ENCODE measurements around the gene B3GALT5. TPM values are rescaled to one million over a fixed set of nuclear protein-coding genes. Genes with fewer than 3 reads are reported as not detected.

B3GALT5 gene
- total and polyA plus RNA-seq, 10 donors: 0.02 to 0.34 (median 0.13) TPM; not detected in 1

DNA sequence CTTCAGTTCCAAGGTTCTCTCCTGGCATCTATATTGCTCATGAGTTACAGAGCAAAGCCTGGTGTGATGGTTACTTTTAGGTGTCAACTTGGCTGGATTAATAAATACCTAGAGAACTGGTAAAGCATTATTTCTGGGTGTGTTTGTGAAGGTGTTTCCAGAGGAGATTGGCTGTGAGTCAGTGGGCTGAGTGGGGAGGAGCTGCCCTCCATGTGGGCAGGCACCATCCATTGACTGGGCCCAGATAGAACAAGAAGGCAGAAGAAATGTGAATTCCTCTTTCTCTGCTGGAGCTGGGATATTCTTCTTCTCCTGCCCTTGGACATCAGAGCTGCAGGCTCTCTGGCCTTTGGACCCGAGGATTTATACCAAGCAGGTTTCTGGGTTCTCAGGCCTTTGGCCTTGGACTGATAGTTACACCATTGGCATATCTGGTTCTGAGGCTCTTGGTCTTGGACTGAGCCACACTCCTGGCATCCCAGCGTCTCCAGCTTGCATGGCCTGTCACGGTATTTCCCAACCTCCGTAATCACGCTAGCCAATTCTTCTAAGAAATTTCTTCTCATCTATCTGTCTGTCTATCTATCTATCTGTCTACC lies 44.5 kb downstream of the B3GALT5 start:
- H3K36me3 ChIP-seq: no peaks in the 10 kb centered on the region
- intact Hi-C loops (cut with DNase I; ENCODE audit: low total_unique reads): no loop called here
- DNase-seq: no peak
- peaks cover 0 to 7% (median 0%) of the 10 kb centered on the region in 6 donors for H3K4me1 ChIP-seq
- H3K4me3 ChIP-seq: no peak overlapping the region
- TF ChIP-seq POLR2AphosphoS5 (IDR thresholded peaks at IDR 0.05): no peak
- TF ChIP-seq, protein P1, sequence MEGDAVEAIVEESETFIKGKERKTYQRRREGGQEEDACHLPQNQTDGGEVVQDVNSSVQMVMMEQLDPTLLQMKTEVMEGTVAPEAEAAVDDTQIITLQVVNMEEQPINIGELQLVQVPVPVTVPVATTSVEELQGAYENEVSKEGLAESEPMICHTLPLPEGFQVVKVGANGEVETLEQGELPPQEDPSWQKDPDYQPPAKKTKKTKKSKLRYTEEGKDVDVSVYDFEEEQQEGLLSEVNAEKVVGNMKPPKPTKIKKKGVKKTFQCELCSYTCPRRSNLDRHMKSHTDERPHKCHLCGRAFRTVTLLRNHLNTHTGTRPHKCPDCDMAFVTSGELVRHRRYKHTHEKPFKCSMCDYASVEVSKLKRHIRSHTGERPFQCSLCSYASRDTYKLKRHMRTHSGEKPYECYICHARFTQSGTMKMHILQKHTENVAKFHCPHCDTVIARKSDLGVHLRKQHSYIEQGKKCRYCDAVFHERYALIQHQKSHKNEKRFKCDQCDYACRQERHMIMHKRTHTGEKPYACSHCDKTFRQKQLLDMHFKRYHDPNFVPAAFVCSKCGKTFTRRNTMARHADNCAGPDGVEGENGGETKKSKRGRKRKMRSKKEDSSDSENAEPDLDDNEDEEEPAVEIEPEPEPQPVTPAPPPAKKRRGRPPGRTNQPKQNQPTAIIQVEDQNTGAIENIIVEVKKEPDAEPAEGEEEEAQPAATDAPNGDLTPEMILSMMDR (IDR thresholded peaks at IDR 0.05 in 8 of 11, conservative IDR thresholded peaks at IDR 0.05 in 3 of 11): no peak
- no peak for TF ChIP-seq POLR2A (IDR thresholded peaks at IDR 0.05)
- H3K27ac ChIP-seq: no peak overlapping the region
- peaks cover 0 to 10% (median 0%) of the 10 kb centered on the region in 7 donors for H3K27me3 ChIP-seq (replicated peaks in 1 of 7)
- 90 to 97% (median 92%) methylated on average over 5 of the region's 5 CpGs for WGBS, 5 donors
- peaks cover 0 to 28% (median 20%) of the 10 kb centered on the region in 8 donors for H3K9me3 ChIP-seq

DNA sequence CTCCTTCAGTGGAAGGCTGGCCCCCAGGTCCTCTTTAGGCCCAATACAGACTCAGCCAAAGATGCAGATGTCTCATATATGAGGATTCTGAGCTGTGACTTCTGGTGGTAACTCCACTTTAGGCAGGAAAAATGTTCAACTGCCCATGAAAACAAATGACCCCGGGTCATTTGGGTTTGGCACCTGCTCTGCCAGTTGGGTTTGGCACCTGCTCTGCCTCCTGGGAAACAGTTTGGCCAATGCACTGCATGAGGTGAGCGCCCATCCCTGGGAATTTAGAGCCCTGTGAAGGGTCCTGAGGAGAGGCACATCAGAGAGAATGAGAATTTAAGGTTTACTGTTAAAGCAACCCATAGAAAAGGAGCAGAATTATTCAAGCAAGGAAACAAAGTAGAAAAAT lies 45.3 kb downstream of the B3GALT5 start:
- TF ChIP-seq POLR2AphosphoS5 (IDR thresholded peaks at IDR 0.05) (no peak), POLR2A (IDR thresholded peaks at IDR 0.05) (no peak)
- TF ChIP-seq, protein P1 (IDR thresholded peaks at IDR 0.05 in 8 of 11, conservative IDR thresholded peaks at IDR 0.05 in 3 of 11): no peak
- DNase-seq: no peak
- Histone ChIP-seq H3K36me3 (no peaks in the 10 kb centered on the region), H3K4me1 (peaks cover 0 to 7% (median 0%) of the 10 kb centered on the region in 6 donors), H3K4me3 (no peak overlapping the region), H3K27me3 (replicated peaks in 1 of 7) (peaks cover 0 to 10% (median 0%) of the 10 kb centered on the region in 7 donors), H3K27ac (no peak overlapping the region), H3K9me3 (peaks cover 0 to 19% (median 12%) of the 10 kb centered on the region in 8 donors)
- 61 to 86% (median 68%) methylated on average over 2 of the region's 2 CpGs for WGBS, 5 donors
- intact Hi-C loops (cut with DNase I; ENCODE audit: low total_unique reads): no loop called here

DNA sequence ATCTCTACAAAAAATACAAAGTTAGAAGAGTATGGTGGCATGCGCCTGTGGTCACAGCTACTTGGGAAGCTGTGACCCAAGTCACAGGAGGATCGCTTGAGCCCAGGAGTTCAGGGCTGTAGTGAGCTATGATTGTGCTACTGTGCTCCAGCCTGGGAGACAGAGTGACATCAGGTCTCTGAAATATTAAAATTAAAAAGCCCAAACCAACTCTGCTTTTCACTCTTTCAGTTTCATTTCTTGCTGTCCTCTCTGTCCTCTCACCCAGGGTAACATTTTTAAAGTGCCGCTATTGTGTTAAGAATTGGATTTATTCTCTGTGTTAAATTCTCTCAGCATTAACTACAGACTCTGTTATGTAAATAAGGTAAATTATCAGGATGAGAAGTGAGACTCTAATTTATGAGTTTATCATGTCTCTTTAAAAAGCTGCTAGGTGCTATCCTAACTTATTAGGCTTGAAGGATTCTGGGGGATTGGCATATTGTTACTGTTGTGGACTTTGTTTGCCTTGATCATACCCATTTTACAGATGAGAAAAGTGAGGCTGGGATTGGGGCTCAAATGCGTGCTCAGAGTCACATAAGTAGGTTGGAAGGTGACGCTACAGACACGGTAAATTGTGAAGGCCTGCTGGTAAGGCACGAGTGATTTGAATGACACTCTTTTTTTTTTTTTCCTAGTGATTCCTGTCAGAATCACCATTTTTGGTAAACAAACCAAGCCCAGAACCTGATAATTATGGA lies 46.5 kb downstream of the B3GALT5 start:
- 71 to 90% (median 87%) methylated on average over 7 of the region's 7 CpGs for WGBS, 5 donors
- intact Hi-C loops (cut with DNase I; ENCODE audit: low total_unique reads): no loop called here
- H3K36me3 ChIP-seq: no peaks in the 10 kb centered on the region

More for the DNA sequence above, 46.5 kb downstream of the B3GALT5 start:
- Histone ChIP-seq H3K4me3 (no peak overlapping the region), H3K27me3 (replicated peaks in 1 of 7) (peaks cover 0 to 10% (median 0%) of the 10 kb centered on the region in 7 donors), H3K4me1 (peaks cover 0 to 7% (median 0%) of the 10 kb centered on the region in 6 donors), H3K9me3 (peaks cover 0 to 7% (median under 1%) of the 10 kb centered on the region in 8 donors), H3K27ac (no peak overlapping the region)
- no peak for DNase-seq
- TF ChIP-seq, protein P1 (IDR thresholded peaks at IDR 0.05 in 8 of 11, conservative IDR thresholded peaks at IDR 0.05 in 3 of 11): no peak
- no peak for TF ChIP-seq POLR2AphosphoS5 (IDR thresholded peaks at IDR 0.05)
- TF ChIP-seq POLR2A (IDR thresholded peaks at IDR 0.05): no peak

Data from spleen (tissue), 11 donors.